HG02623 (cell line): ENCODE measurements around the gene GLT6D1.

Experiments used
- ATAC-seq: cut with Tn5 transposase; IDR thresholded peaks from one replicate; pipeline ENCODE4 v1.9.1; 2021; ENCODE audit warnings: moderate library complexity; ENCODE audit not compliant: unreplicated experiment

GLT6D1 gene

GRCh38 chr9:135609366-135609955 is 29.9 kb downstream of the GLT6D1 start:
- ATAC-seq, result no peak

- ATAC-seq, result no peak
These were observed 30.4 kb downstream of the GLT6D1 start for GRCh38 chr9:135608999-135609317.

- ATAC-seq, result no peak
These were observed 30.9 kb downstream of the GLT6D1 start for GRCh38 chr9:135608294-135608998.

- no peak for ATAC-seq
These were observed 31.7 kb downstream of the GLT6D1 start for GRCh38 chr9:135607401-135608293.

GRCh38 chr9:135606885-135607259 is 32.5 kb downstream of the GLT6D1 start:
- ATAC-seq, result no peak

GRCh38 chr9:135605238-135605781 is 34.0 kb downstream of the GLT6D1 start:
- no peak for ATAC-seq

- ATAC-seq, result no peak
These were observed 34.7 kb downstream of the GLT6D1 start for GRCh38 chr9:135604437-135605237.

- no peak for ATAC-seq
These were observed 36.4 kb downstream of the GLT6D1 start for GRCh38 chr9:135602789-135603481.

- no peak for ATAC-seq
These were observed 37.4 kb downstream of the GLT6D1 start for GRCh38 chr9:135601988-135602387.

- no peak for ATAC-seq
These were observed 39.0 kb downstream of the GLT6D1 start for GRCh38 chr9:135600296-135600817.

- no peak for ATAC-seq
These were observed 43.1 kb downstream of the GLT6D1 start for GRCh38 chr9:135596211-135596610.

- no peak for ATAC-seq
These were observed 46.7 kb downstream of the GLT6D1 start for GRCh38 chr9:135592625-135593024.

- ATAC-seq, result no peak
These were observed 47.1 kb downstream of the GLT6D1 start for GRCh38 chr9:135592331-135592590.

- ATAC-seq, result no peak
These were observed 47.6 kb downstream of the GLT6D1 start for GRCh38 chr9:135591506-135592330.

GRCh38 chr9:135590486-135591079 is 48.8 kb downstream of the GLT6D1 start:
- no peak for ATAC-seq

GRCh38 chr9:135589596-135590485 is 49.5 kb downstream of the GLT6D1 start:
- ATAC-seq, result no peak

GRCh38 chr9:135588886-135589595 is 50.3 kb downstream of the GLT6D1 start:
- ATAC-seq, result no peak
